Hepatocyte (in vitro differentiated cells): ENCODE measurements around the gene NRP1. TPM values are rescaled to one million over a fixed set of nuclear protein-coding genes. Genes with fewer than 3 reads are reported as not detected.

Source experiments
- DNase-seq: peaks from one replicate; pipeline ENCODE4 v3.0.0-alpha.2; 2016; ENCODE audit warnings: low spot score
- H2AFZ ChIP-seq: fragments of 200-600 bp; sonication (generic); 2 replicates; pipeline ENCODE4 v1.6.0; 2016; ENCODE audit warnings: antibody characterized with exemption, mild to moderate bottlenecking
- H3K27ac ChIP-seq: fragments of 200-600 bp; sonication (generic); 2 replicates; pipeline ENCODE4 v1.5.1; 2016; ENCODE audit warnings: mild to moderate bottlenecking
- H3K27me3 ChIP-seq: fragments of 200-600 bp; sonication (generic); 2 replicates; pipeline ENCODE4 v1.6.1; 2016
- H3K36me3 ChIP-seq: fragments of 200-600 bp; sonication (generic); replicated peaks from 2 replicates; pipeline ENCODE4 v1.5.1; 2016; ENCODE audit warnings: low read depth; ENCODE audit not compliant: insufficient read depth
- H3K4me1 ChIP-seq: fragments of 200-600 bp; sonication (generic); 2 replicates; pipeline ENCODE4 v1.5.1; 2016; ENCODE audit warnings: mild to moderate bottlenecking, moderate library complexity; ENCODE audit not compliant: insufficient read depth
- H3K4me2 ChIP-seq: fragments of 200-600 bp; sonication (generic); 2 replicates; pipeline ENCODE4 v1.6.0; 2016
- H3K4me3 ChIP-seq: fragments of 200-600 bp; sonication (generic); 2 replicates; pipeline ENCODE4 v1.5.1; 2016; ENCODE audit warnings: mild to moderate bottlenecking
- H3K79me2 ChIP-seq: fragments of 200-600 bp; sonication (generic); 2 replicates; pipeline ENCODE4 v1.6.0; 2017; ENCODE audit warnings: mild to moderate bottlenecking
- H3K9me2 ChIP-seq: fragments of 200-600 bp; sonication (generic); replicated peaks from 2 replicates; pipeline ENCODE4 v1.6.0; 2017; ENCODE audit warnings: mild to moderate bottlenecking; ENCODE audit not compliant: insufficient read depth
- H3K9me3 ChIP-seq: fragments of 200-600 bp; sonication (generic); 2 replicates; pipeline ENCODE4 v1.5.1; 2016; ENCODE audit warnings: low read depth, mild to moderate bottlenecking
- H4K20me1 ChIP-seq: fragments of 200-600 bp; sonication (generic); 2 replicates; pipeline ENCODE4 v1.6.0; 2016; ENCODE audit warnings: mild to moderate bottlenecking; ENCODE audit not compliant: insufficient read depth, poor library complexity, severe bottlenecking
- EZH2 ChIP-seq: fragments of 200-600 bp; sonication (generic); IDR thresholded peaks from 2 replicates; pipeline ENCODE4 v1.6.1; 2016; ENCODE audit warnings: antibody characterized with exemption, mild to moderate bottlenecking, borderline replicate concordance
- EZH2phosphoT487 ChIP-seq: fragments of 200-600 bp; sonication (generic); IDR thresholded peaks from one replicate; pipeline ENCODE4 v1.6.1; 2018; ENCODE audit warnings: antibody characterized with exemption, mild to moderate bottlenecking, low read depth, moderate library complexity; ENCODE audit not compliant: unreplicated experiment, severe bottlenecking
- WGBS: methylation state at CpG from one replicate; pipeline ENCODE4 v1.1.6; 2016; ENCODE audit warnings: low lambda C conversion rate; ENCODE audit errors: missing lambda C conversion rate; 5-methylcytosine and 5-hydroxymethylcytosine counted together
- polyA plus RNA-seq: library from polyadenylated mRNA; unstranded; fragments of >200 nt; fragmentation: Nextera tagmentation; extraction: Ambion mirVana; gene quantifications from 2 replicates; pipeline ENCODE4 v1.2.1, GENCODE V29; 2016
- total RNA-seq: library from RNA; depleted of rRNA; stranded (reverse); fragments of >200 nt; gene quantifications from 2 replicates; pipeline ENCODE4 v1.2.3, GENCODE V29; 2014
- TF ChIP-seq, protein P1 (sequence below): fragments of 200-600 bp; sonication (generic); IDR thresholded peaks from 2 replicates; pipeline ENCODE4 v1.5.1; 2016; ENCODE audit warnings: antibody characterized with exemption, mild to moderate bottlenecking; ENCODE audit not compliant: poor library complexity

Gene NRP1
- total and polyA plus RNA-seq, 2 experiments from 2014 or later: 32.2 to 46.9 TPM

GRCh38 chr10:33180921-33181320 lies 153.5 kb downstream of the NRP1 start:
- Histone ChIP-seq H2AFZ (no peak overlapping the region), H3K4me2 (no peak overlapping the region), H4K20me1 (no peaks in the 10 kb centered on the region), H3K27me3 (no peaks in the 10 kb centered on the region), H3K9me2 (no peaks in the 10 kb centered on the region), H3K4me1 (peaks cover 7% of the 10 kb centered on the region), H3K27ac (no peak overlapping the region), H3K79me2 (no peaks in the 10 kb centered on the region), H3K9me3 (no peaks in the 10 kb centered on the region), H3K4me3 (no peak overlapping the region), H3K36me3 (no peaks in the 10 kb centered on the region)
- 87% methylated on average over 3 of the region's 3 CpGs for WGBS
- TF ChIP-seq EZH2 (no peak), EZH2phosphoT487 (no peak)
- TF ChIP-seq, protein P1, sequence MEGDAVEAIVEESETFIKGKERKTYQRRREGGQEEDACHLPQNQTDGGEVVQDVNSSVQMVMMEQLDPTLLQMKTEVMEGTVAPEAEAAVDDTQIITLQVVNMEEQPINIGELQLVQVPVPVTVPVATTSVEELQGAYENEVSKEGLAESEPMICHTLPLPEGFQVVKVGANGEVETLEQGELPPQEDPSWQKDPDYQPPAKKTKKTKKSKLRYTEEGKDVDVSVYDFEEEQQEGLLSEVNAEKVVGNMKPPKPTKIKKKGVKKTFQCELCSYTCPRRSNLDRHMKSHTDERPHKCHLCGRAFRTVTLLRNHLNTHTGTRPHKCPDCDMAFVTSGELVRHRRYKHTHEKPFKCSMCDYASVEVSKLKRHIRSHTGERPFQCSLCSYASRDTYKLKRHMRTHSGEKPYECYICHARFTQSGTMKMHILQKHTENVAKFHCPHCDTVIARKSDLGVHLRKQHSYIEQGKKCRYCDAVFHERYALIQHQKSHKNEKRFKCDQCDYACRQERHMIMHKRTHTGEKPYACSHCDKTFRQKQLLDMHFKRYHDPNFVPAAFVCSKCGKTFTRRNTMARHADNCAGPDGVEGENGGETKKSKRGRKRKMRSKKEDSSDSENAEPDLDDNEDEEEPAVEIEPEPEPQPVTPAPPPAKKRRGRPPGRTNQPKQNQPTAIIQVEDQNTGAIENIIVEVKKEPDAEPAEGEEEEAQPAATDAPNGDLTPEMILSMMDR: no peak
- DNase-seq: no peak

DNA sequence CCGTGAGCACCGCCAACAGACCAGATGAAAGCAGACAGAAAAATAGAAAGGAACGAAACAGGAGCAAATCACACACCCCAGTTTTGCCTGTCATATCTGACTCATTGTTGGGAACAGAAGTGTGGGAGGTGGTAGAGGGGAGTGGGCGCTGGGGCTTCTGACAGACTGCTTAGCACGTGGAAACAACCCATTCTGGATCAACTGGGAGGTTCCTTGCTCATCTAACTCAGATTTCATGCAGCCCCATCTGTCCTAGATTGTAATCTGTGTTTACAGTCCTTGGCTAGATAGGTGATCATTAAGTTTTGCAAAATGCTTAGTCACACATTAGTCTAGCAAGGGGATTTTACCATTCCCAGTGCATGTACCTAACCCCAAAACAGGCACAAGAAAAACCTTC lies 154.1 kb downstream of the NRP1 start:
- WGBS: 86% methylated on average over 5 of the region's 5 CpGs
- no peak for DNase-seq
- Histone ChIP-seq H2AFZ (no peak overlapping the region), H4K20me1 (no peaks in the 10 kb centered on the region), H3K4me1 (peaks cover 7% of the 10 kb centered on the region), H3K36me3 (no peaks in the 10 kb centered on the region), H3K4me3 (no peak overlapping the region), H3K27me3 (no peaks in the 10 kb centered on the region), H3K4me2 (no peak overlapping the region), H3K9me3 (no peaks in the 10 kb centered on the region), H3K79me2 (no peaks in the 10 kb centered on the region), H3K27ac (no peak overlapping the region), H3K9me2 (no peaks in the 10 kb centered on the region)
- TF ChIP-seq, protein P1: no peak
- TF ChIP-seq EZH2: no peak

DNA sequence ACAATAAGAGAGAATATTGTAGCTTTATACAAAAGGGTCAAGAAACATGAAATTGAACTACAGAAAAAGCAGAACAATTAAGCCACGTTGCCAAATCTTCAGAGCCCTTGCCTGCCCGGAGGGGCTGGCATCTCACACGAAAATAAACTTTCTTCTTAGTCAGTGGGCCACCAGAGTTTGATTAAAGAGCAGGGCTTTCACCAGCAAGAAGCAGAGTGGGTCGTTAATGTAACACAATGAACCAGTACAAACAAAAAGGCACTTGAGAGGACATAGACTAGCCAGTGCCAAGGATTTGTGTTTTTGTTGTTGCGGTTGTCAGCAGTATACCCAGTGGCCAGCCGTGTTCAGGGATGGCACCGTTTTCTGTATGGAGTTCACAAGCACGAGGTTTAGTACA lies 155.4 kb downstream of the NRP1 start:
- Histone ChIP-seq H3K27me3 (no peaks in the 10 kb centered on the region), H3K9me2 (no peaks in the 10 kb centered on the region), H3K4me1 (peaks cover 7% of the 10 kb centered on the region), H3K4me2 (no peak overlapping the region), H3K9me3 (no peaks in the 10 kb centered on the region), H4K20me1 (no peaks in the 10 kb centered on the region), H3K36me3 (no peaks in the 10 kb centered on the region), H3K4me3 (no peak overlapping the region), H3K27ac (no peak overlapping the region), H2AFZ (no peak overlapping the region), H3K79me2 (no peaks in the 10 kb centered on the region)
- DNase-seq: no peak
- TF ChIP-seq, protein P1: no peak
- 78% methylated on average over 8 of the region's 8 CpGs for WGBS

DNA sequence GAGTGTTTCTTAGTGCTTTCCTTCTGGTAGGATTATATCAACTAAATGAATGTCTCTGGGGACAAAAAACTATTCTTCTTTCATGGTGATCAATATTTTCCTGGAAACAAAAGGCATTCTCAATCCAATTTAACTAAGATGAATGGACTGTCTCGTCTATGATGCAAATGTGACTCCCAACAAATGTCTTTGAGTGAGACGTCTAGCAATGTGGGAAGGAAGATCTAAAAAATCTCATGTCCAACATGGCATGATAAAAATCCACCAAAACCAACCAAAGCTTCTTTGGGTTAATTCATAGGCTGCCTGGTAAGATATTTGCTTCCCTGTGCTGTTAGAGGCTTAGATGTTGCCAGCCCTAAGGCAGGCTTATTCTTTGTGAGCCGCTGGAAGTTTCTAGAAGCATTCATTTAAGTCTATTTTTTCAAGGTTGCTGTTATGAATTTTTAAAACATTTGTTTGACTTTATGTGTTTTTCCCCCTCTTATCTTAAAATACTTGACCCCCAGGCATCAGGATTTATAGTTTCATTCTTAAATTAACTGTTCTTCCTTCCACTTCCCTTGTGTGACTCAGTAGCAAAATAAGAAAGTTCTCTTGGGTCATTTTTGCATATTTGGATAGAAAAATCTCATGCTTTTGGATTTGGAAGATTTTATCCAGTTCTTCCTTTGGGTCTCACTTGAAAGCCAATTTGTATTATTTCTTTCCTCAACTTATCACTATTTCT lies 156.3 kb downstream of the NRP1 start:
- no peak overlapping the region for H2AFZ ChIP-seq
- no peaks in the 10 kb centered on the region for H3K27me3 ChIP-seq
- peaks cover 7% of the 10 kb centered on the region for H3K4me1 ChIP-seq
- no peak for DNase-seq
- no peak overlapping the region for H3K4me2 ChIP-seq
- no peaks in the 10 kb centered on the region for H3K79me2 ChIP-seq
- H3K27ac ChIP-seq: no peak overlapping the region
- no peaks in the 10 kb centered on the region for H3K9me2 ChIP-seq
- TF ChIP-seq EZH2 (no peak), EZH2phosphoT487 (no peak)
- TF ChIP-seq, protein P1: no peak
- no peaks in the 10 kb centered on the region for H4K20me1 ChIP-seq
- H3K36me3 ChIP-seq: no peaks in the 10 kb centered on the region
- H3K9me3 ChIP-seq: no peaks in the 10 kb centered on the region
- no peak overlapping the region for H3K4me3 ChIP-seq
- 93% methylated on average over 3 of the region's 3 CpGs for WGBS
